HG03103 (cell line): Measurements from ENCODE around the gene CHAF1A.
A peak's percentile ranks its signal among the peaks of the same experiment; 100 is the strongest.

ENCODE experiments used
- ATAC-seq: cut with Tn5 transposase; IDR thresholded peaks from one replicate; pipeline ENCODE4 v1.9.1; 2021; ENCODE audit warnings: low read depth; ENCODE audit not compliant: unreplicated experiment

CHAF1A gene

GRCh38 chr19:4365791-4366665 lies 36.4 kb upstream of the CHAF1A start:
- ATAC-seq = no peak

DNA sequence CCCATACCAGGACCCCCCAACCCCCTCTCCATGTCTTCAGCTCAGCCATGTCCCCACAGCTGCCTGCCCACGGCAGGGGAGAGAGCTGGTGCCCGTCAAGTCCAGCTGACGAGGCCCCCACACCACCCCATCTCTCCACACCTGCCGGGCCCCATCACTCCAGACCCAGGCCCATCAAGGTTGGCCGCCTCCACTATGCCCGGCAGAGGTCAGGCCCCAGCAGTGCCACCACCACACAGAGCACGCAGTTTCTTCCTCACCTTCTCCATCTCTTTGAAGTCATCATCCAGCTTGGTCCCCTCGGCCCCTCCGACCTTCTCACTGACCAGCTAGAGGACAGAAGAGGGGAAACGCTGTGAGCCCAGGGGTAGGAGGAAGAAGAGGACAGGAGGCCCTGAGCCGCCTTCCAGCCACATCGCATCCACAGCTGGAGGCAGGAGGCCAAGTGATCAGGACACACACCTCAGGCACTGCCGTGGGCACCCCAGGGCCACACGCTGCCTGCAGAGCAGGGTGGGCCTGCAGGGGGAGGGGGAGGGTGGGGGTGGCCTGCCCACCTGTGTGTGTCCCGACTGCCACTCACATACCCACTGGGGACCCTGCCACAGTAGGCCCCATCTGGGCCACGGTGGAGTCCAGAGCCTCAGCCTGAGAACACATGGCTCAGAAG lies 35.6 kb upstream of the CHAF1A start:
- no peak for ATAC-seq

GRCh38 chr19:4367336-4367723 lies 35.1 kb upstream of the CHAF1A start:
- ATAC-seq = no peak

DNA sequence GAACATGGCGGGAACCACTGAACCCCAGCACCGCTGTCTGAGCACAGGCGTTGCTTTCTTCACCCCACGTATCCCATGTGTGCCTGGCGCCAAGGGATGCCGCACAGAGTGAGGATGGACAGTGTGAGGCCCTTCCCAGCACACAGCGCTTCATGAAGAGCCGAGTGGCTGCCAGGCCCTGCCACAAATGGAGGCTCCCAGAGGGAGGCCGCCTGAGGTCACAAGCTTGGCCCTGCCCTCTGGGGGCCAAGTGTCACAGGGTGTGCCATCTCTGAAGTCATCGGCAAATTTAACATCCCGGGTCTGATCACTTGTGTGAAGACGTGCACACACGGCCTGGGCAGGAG lies 34.7 kb upstream of the CHAF1A start:
- no peak for ATAC-seq

DNA sequence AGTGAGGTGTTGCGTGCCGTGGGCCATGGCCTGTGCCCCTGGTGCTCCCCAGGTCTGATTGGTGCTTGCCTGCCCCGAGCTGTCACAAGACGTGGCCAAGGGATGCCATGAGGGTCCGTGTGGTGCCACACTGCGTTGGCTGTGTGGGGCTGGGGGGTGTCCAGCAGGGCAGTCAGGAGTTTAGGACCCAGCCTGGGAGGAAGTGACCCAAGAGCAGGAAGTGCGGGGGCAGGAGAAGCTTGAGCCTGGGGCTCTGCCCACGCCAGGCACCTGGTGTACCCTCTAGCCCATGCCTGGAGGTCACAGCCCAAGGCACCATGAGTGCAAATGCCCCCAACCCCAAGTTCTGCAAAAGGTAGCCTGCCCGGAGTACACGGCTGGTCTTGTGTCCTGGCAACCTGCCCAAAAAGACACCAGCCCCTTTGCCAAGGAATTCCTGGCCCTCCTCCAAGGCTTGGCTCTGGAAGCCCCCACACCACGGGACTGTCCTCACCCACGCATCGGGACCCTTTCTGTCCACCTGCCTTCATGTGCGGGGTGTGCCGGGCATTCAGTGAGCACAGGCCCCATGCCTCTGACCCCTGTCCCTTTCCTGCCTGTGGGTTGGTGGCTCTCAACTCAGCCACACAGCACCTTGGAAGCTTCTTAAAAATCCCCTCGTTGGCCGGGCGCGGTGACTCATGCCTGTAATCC lies 34.2 kb upstream of the CHAF1A start:
- no peak for ATAC-seq

DNA sequence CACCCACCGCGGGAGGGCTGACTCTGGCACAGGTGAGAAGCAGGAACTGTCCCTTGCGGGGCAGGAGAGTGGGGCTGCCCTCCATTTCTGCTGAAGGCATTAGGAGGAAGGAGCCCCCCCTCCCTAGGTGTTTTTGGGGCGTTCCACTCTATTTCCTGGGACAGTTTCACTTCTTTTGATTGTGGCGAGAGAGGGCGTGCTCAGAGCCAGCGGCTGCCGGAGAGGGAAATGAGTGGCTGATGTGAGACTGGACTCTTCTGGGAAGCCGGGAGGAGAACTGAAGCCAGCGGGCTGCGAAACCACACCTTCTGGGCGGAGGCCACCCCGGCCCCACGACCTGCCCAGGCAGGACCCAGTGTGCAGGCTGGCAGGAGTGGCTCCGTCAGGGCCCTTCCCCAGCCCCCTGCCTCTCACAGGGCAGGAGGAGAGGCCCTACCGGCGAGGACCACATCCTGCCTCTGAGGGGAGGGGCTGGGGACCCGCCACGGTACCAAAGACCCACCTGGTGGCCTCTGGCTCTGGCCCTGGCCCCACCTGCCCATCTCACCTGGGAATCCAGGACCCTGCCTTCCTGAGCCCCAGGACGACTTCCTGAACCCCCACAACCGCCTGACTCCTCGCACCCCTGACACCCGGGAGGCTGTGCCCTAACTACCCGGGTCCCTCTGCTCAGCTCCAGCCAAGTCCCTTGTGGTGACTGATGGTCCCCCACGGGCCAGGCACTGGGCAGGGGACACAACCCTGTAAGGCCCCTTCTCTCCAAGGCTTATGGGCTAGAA lies 33.1 kb upstream of the CHAF1A start:
- peak; percentile 43 for ATAC-seq

GRCh38 chr19:4369888-4370260 lies 32.6 kb upstream of the CHAF1A start:
- ATAC-seq = no peak

DNA sequence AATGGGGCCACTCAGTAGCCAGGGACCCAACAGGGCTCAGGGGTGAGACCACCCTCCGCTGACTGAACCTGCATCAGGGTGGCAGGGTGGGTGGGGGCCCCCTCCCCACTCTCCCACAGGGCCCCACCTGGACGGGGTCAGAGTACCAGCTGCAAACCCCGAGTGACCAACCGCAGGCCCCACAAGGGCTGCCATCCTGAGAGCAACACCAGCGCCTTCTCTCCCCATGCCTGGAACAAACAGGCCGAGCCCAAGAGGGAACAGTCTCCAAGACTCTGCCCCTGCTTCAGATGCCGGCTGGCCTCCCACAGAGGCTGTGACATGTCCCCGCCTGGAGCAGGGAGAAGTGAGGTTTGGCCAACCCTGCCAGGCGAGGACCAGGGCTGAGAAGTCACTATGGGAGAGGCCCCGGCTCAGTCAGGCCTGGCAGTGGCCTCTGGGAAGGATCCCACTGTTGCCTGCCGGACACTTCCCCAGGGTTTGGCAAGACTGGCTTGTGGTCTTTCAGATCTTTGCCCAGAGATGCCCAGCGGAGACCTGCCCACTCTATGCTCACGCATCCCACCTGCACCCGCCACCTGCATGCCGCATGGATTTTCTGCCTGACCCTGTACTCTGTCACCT lies 31.9 kb upstream of the CHAF1A start:
- ATAC-seq = no peak

DNA sequence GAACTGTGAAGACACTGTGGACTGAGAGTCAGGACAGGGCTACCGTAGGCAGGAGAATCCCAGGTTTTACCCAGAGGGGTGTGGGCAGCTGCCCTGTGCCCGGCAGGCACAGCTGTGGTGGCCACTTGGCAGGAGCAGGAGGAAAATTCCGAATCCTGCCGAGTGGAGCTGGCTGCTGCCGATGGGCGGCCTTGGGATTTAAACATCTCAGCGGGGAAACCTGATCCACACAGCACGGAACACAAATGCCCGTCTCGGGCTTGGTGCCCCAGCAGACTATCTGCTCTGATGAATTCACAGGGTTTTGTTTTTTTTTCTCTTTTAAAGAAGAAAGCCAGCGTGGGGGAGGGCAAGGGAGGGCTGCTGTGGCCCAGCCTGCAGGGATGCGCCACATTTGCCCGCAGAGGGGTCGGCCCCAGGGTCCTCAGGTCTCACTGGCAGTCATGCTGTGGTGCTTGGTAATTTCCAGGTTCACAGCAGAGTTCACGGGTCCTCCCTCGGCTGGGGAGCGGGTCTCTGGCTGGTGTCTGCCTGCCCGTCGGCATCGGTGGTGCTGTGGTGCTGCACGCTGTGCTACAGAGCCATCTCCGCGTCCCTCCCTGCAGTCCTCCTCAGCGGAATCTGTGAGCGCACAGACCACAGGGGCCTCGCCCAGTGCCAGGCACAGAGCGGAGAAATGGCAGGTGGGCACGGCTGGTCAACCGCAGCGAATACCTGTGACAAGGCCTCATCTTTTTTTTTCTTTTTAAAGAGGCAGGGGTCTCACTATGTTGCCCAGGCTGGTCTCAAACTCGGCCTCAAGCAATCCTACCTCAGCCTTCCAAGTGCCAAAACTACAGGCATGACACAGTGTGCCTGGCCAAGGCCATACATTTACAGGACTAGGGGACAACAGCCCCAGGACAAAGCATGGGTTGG lies 30.9 kb upstream of the CHAF1A start:
- no peak for ATAC-seq

GRCh38 chr19:4372165-4373012 lies 30.1 kb upstream of the CHAF1A start:
- ATAC-seq = no peak

GRCh38 chr19:4373013-4373367 lies 29.4 kb upstream of the CHAF1A start:
- ATAC-seq = no peak

DNA sequence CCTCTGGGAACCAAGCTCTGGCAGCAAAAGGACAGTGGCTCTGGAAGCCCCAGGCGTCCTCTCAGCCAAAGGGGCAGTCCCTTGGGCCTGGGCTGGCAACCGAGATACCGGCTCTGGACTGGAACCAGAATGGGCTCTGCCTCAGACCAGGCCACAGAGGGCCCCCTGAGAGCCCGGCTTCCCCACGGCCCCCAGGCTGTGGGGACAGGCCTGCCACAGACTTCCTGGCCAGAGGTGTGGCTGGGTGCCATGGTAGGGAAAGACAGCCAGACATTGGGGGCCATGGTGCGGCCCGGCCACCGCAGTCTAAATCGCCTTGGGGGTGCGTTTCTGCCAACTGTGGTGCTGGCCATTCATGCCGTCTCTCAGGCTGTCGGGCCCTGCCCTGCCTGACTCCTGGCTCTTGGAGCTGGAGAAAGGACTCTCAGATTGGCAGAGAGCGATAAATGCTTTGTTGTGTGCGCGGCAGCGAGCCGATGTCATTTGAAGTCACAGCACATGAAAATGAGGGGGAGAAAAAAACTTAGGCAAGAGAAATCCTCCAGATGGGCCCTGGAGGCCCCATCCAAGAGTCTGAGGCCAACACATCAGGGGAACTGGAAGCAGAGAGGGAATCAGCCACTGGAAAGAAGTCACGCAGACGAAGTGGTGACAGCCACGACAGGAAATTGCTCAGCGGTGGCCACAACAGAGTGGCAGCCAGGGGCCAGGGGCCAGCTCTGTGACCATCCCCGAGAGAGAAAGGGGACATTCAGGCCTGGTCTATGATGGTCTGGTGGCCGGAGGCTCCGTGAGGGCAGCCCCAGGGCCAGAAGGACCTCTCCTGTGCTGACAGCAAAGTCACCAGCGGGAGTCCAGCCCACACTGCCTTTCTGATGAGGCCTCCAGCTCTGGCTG lies 28.6 kb upstream of the CHAF1A start:
- no peak for ATAC-seq

GRCh38 chr19:4374498-4375163 lies 27.8 kb upstream of the CHAF1A start:
- no peak for ATAC-seq

GRCh38 chr19:4375164-4376027 lies 27.0 kb upstream of the CHAF1A start:
- no peak for ATAC-seq

DNA sequence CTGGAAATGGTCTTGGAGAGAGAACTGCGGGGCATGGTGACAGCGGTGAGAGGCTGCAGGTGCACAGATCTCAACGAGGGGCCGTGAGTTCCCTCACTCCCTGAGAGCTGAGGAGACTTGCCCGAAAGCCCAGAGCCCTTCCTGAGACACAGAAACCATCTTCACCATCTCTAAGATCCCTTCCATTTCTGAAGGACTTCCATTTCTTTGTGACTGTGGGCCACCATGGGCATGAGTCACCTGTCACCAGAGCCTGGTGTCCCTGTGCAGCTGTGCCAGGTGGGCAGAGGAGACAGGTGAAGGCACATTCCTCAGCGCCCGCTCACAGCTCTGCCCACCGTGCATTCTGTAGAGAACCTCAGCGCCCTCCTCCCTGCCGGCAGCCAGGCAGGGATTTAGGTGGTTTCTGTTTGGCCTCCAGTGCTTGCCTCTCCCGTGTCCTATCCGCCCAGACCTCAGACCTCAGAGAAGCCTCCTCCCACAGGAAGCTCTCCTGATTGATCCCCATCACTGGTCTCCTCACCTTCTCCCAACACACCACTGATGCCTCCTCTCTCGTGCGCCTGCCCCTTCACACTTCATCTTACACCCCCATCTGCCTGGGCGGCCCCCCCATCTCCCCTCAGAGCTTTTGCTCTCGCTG lies 26.3 kb upstream of the CHAF1A start:
- ATAC-seq = no peak

GRCh38 chr19:4376671-4376990 lies 25.8 kb upstream of the CHAF1A start:
- no peak for ATAC-seq
